Measurements from ENCODE around the gene UNC93B1.

DNA sequence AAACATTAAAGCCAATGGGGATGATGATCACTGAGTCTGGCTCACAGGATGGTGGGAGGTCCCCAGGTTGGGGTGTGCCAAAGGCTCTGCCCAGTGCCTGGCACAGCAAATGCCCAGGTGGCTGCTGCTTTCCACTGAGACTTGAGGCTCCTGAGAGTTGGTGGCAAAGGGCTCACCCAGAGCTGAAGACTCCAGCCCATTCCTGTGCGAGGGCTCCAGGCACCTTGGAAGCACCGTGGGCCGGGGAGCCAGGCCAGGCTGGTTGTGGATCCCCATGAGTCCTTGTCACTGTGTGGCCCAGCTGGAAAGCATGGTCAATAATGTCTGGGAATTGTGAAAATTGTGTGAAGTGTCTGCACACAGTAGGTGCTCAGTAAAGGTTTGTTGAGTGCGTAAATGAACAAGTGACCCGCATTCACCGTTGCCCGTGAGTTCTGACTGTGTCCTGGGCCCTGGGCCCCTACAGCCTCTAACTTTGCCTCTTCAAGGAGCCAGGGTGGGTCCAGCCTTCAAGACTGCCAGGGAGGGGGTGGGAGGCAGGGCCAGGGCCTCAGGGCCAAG is 2.8 kb upstream of the UNC93B1 start:
- TF ChIP-seq POLR2A (IDR thresholded peaks at IDR 0.05; ENCODE audit: low read length), result no peak
- TF ChIP-seq GATA1 (IDR thresholded peaks at IDR 0.05; ENCODE audit: low read depth, low read length), result no peak

Measured in erythroblast (primary cell).